ENCODE results near the gene RHOV.

The RHOV gene

DNA sequence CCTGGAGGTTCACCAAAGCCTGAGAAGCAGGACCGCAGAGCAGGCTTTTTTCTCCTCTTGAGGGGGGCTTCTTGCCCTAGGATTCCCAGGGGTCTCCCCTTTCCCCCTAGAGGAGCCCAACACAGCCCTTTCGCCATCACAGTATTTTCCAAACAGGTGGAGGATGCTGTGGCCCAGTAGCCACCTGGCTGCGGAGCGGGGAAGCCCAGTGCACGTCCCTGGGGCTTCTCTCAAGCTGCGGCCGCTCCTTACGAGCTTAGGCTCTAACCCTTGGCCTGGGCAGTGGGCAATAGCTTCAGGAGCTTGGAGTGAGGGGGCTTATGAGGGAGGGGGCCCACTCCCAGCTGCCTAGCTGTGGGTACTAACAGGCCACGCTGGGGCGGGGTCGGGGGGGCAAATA, 43.6 kb upstream of the RHOV start:
- DNase-seq (ENCODE audit: extremely low read depth, low read depth), result no peak
- TF ChIP-seq, protein P1, sequence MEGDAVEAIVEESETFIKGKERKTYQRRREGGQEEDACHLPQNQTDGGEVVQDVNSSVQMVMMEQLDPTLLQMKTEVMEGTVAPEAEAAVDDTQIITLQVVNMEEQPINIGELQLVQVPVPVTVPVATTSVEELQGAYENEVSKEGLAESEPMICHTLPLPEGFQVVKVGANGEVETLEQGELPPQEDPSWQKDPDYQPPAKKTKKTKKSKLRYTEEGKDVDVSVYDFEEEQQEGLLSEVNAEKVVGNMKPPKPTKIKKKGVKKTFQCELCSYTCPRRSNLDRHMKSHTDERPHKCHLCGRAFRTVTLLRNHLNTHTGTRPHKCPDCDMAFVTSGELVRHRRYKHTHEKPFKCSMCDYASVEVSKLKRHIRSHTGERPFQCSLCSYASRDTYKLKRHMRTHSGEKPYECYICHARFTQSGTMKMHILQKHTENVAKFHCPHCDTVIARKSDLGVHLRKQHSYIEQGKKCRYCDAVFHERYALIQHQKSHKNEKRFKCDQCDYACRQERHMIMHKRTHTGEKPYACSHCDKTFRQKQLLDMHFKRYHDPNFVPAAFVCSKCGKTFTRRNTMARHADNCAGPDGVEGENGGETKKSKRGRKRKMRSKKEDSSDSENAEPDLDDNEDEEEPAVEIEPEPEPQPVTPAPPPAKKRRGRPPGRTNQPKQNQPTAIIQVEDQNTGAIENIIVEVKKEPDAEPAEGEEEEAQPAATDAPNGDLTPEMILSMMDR (IDR thresholded peaks at IDR 0.05; ENCODE audit: low read depth, low read length), result no peak

DNA sequence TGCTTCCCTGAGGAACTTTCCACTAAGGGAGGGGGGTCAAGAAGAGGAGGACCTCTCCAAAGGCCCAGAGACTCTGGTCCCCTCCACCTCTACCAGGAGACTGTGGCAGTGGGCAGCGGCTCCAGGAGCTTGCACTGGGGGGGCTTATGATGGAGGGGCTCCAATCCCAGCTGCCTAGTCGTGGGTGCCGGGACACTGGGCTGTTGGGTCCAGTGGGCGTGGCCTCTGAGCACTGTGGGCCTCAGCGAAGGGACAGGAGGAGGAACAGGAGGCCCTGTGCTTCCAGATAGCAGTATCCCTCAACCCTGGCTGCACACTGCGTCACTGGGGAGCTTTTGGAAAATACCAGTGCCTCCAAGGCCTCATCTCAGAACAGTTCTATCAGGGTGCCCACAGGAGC, 41.6 kb upstream of the RHOV start:
- TF ChIP-seq, protein P1 (IDR thresholded peaks at IDR 0.05; ENCODE audit: low read depth, low read length), result no peak
- DNase-seq (ENCODE audit: extremely low read depth, low read depth), result no peak

DNA sequence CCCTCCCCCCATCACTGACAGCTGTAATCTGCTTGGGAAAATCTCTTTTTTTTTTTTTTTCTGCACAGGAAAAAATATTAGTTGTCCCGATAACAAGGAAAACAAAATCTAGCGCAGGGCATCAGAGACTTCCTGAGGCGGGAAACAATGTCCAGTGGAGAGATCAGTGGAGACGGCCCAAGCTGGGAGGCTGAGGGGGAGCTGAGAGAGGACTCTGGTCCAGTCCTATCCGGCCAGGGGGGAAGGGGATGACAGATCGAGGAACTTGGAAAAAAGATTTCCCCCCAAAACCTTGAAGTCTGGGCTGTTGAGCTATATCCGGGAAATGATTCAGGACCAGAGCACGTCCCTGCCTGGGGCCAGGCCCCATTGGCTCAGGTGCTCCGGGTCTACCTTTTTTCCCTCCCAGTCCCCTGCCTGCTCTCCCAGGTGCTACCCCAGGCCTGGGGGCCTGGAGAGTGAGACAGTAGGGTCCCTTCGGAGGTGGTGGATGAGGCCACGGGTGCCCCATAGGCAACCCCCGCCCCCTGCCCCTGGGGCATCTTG, 41.2 kb upstream of the RHOV start:
- no peak for DNase-seq (ENCODE audit: extremely low read depth, low read depth)
- TF ChIP-seq, protein P1 (IDR thresholded peaks at IDR 0.05; ENCODE audit: low read depth, low read length), result no peak

DNA sequence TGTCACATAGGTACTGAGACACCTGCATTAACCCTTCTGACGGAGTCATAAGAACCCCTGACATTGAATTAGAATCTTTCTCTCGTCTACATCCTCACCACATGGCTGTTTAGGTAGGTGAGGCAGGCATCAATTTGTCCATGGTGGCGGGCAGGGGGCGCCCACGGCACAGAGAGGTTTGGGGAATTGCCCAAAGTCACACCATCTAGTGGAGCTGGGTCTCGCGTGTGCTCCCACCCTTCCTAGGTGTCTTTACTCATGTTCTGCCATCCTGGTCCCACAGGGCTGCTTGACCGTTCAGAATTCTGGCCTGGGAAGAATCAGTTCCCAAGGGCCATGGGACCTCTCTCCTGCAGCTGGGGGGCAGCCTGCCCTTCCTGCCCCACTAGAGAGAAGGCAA, 40.5 kb upstream of the RHOV start:
- no peak for DNase-seq (ENCODE audit: extremely low read depth, low read depth)
- TF ChIP-seq, protein P1 (IDR thresholded peaks at IDR 0.05; ENCODE audit: low read depth, low read length), result no peak

DNA sequence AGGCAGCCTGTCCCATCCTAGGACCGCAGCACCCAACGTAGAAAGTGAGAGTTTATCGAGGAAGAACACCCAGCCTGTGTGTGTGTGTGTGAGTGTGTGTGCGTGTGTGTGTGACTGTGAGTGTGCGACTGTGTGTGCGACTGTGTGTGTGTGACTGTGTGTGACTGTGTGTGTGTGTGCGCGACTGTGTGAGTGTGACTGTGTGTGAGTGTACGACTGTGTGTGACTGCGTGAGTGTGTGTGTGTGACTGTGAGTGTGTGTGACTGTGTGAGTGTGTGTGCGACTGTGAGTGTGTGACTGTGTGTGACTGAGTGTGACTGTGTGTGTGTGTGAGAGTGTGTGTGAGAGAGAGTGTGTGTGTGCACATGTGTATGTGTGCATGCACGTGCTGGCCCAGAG, 40.0 kb upstream of the RHOV start:
- no peak for DNase-seq (ENCODE audit: extremely low read depth, low read depth)
- TF ChIP-seq, protein P1 (IDR thresholded peaks at IDR 0.05; ENCODE audit: low read depth, low read length), result no peak

- no peak for DNase-seq (ENCODE audit: extremely low read depth, low read depth)
- TF ChIP-seq, protein P1 (IDR thresholded peaks at IDR 0.05; ENCODE audit: low read depth, low read length), result no peak
Observed at GRCh38 chr15:40912478-40912877, 38.4 kb upstream of the RHOV start.

DNA sequence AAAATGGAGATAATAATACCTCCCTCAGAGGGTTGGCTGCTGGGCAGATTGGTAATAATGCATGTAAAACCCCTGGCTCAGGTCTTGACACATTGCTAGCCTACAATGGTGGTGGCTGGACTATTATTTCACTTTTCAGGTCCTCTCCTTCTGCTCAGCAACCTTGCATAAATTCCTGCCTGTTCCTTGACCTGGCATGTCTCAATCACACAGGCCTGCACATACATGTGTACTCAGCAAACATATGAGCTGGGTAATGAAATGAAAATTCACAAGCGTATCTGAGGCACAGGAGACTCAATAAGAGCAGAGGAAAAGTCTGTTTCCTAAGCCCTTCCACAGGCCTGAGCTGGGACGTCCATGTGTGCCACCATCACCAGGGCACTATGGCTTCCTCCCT, 37.7 kb upstream of the RHOV start:
- TF ChIP-seq, protein P1 (IDR thresholded peaks at IDR 0.05; ENCODE audit: low read depth, low read length), result no peak

More for the DNA sequence above, 37.7 kb upstream of the RHOV start:
- no peak for DNase-seq (ENCODE audit: extremely low read depth, low read depth)

Measured in AG09319 (cell line).